ENCODE measurements around the gene TTLL6. TPM values are rescaled to one million over a fixed set of nuclear protein-coding genes. Genes with fewer than 3 reads are reported as not detected.

The TTLL6 gene
- total and polyA plus RNA-seq, 11 donors: 0.07 to 0.55 (median 0.15) TPM; not detected in 8

DNA sequence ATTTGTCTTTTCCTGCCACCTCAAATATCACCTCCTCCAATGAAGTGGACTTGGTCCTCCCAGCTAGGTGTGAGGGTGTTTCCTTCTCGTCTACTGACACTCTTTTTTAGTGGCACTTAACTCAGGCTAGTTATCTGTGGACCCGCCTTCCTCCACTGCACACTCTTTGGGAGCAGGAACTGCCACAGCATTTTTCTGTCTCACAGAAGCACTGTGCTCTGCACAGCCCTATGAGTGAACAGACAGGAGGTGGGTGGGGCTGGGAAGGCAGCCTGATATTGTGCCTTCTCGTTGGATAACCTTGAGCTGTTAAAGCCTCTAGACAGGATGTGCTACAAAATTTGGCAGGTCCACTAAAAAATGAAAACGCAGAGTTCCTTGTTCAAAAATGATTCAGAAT, 56.6 kb downstream of the TTLL6 start:
- Histone ChIP-seq H3K4me3 (no peak overlapping the region), H3K27me3 (peaks cover 14 to 94% (median 59%) of the 10 kb centered on the region in 9 donors), H3K36me3 (no peaks in the 10 kb centered on the region), H3K27ac (no peak overlapping the region), H3K9me3 (no peaks in the 10 kb centered on the region), H3K4me1 (peaks cover 0 to 9% (median 0%) of the 10 kb centered on the region in 12 donors)
- DNase-seq: no peak
- intact Hi-C loops (cut with DNase I): no loop called here
- ATAC-seq: peak in 3 of 4 donors; percentile 20 to 54 (median 49)
- TF ChIP-seq, protein P1, sequence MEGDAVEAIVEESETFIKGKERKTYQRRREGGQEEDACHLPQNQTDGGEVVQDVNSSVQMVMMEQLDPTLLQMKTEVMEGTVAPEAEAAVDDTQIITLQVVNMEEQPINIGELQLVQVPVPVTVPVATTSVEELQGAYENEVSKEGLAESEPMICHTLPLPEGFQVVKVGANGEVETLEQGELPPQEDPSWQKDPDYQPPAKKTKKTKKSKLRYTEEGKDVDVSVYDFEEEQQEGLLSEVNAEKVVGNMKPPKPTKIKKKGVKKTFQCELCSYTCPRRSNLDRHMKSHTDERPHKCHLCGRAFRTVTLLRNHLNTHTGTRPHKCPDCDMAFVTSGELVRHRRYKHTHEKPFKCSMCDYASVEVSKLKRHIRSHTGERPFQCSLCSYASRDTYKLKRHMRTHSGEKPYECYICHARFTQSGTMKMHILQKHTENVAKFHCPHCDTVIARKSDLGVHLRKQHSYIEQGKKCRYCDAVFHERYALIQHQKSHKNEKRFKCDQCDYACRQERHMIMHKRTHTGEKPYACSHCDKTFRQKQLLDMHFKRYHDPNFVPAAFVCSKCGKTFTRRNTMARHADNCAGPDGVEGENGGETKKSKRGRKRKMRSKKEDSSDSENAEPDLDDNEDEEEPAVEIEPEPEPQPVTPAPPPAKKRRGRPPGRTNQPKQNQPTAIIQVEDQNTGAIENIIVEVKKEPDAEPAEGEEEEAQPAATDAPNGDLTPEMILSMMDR (IDR thresholded peaks at IDR 0.05): no peak
- no peak for TF ChIP-seq POLR2A (IDR thresholded peaks at IDR 0.05)
- whole genome bisulfite sequencing, 4 donors: 17 to 26% (median 24%) methylated on average over 4 of the region's 4 CpGs

GRCh38 chr17:48759288-48759687, 57.7 kb downstream of the TTLL6 start:
- Histone ChIP-seq H3K27ac (no peak overlapping the region), H3K4me3 (no peak overlapping the region), H3K36me3 (no peaks in the 10 kb centered on the region), H3K27me3 (peaks cover 25 to 99% (median 70%) of the 10 kb centered on the region in 9 donors), H3K9me3 (no peaks in the 10 kb centered on the region), H3K4me1 (peaks cover 0 to 20% (median 0%) of the 10 kb centered on the region in 12 donors)
- intact Hi-C loops (cut with DNase I): no loop called here
- ATAC-seq (no peak), DNase-seq (no peak)
- no peak for TF ChIP-seq POLR2A (IDR thresholded peaks at IDR 0.05)
- TF ChIP-seq, protein P1 (IDR thresholded peaks at IDR 0.05): no peak

DNA sequence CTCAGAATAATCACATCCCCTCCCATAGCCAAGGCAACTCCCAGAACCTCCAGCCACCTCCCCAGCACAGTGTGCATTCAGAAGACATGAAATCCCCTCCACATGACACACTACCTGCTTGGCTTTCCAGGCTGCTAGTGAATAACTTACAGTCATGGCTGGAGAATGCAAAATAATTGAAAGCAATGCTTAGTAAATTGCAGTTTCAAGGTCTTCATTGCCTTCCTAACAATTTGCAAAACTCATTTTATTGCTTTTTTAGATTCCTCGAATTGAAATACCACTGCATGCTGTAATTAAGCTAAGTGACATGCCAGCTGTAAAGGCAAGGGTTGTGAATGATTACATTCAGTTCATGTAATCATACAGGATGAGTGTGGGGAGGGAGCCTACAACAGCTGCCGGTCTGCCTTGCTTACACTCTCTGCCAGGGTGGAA, 59.5 kb downstream of the TTLL6 start:
- peaks cover 0 to 35% (median 0%) of the 10 kb centered on the region in 12 donors for H3K4me1 ChIP-seq
- TF ChIP-seq, protein P1 (IDR thresholded peaks at IDR 0.05): no peak
- no peak for TF ChIP-seq POLR2A (IDR thresholded peaks at IDR 0.05)
- 41 to 55% (median 48%) methylated on average over 2 of the region's 2 CpGs for WGBS, 4 donors
- no peak for DNase-seq
- H3K36me3 ChIP-seq: no peaks in the 10 kb centered on the region
- H3K4me3 ChIP-seq: no peak overlapping the region
- intact Hi-C loops (cut with DNase I): no loop called here
- ATAC-seq: no peak
- H3K9me3 ChIP-seq: no peaks in the 10 kb centered on the region
- no peak overlapping the region for H3K27ac ChIP-seq
- peaks cover 38 to 99% (median 88%) of the 10 kb centered on the region in 9 donors for H3K27me3 ChIP-seq

DNA sequence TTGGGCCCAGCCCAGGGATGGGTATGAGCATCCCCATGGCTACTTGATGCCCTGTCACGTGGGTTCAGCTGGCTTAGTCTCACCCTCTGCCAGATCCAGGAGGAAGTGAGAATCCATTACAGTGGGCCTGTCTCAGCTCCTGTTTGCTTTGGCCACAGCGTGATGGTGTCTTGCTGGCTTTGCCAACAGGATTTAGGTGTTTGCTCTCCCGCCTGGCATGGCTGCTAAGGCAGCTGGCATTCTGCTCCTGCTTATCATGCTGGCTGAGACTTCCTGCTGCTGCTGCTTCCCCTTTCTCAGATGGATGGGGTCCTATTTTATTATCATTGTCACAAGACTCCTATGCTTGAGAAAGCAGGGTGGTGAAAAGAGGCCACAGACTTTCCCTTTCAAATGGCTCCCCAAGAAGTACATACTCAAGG, 60.2 kb downstream of the TTLL6 start:
- Histone ChIP-seq H3K27ac (no peak overlapping the region), H3K4me3 (no peak overlapping the region), H3K36me3 (no peaks in the 10 kb centered on the region), H3K27me3 (peaks cover 43 to 99% (median 90%) of the 10 kb centered on the region in 9 donors), H3K4me1 (peaks cover 0 to 35% (median 0%) of the 10 kb centered on the region in 12 donors), H3K9me3 (no peaks in the 10 kb centered on the region)
- DNase-seq: no peak
- TF ChIP-seq POLR2A (IDR thresholded peaks at IDR 0.05): no peak
- TF ChIP-seq, protein P1 (IDR thresholded peaks at IDR 0.05): no peak
- no peak for ATAC-seq
- intact Hi-C loops (cut with DNase I): no loop called here
- 38 to 50% (median 43%) methylated on average over 3 of the region's 3 CpGs for WGBS, 4 donors
